Neural cell (in vitro differentiated cells): ENCODE results near the gene TEX14. TPM values are rescaled to one million over a fixed set of nuclear protein-coding genes. Genes with fewer than 3 reads are reported as not detected.

Experiments
- H2AFZ ChIP-seq: fragments of 200-600, 300-800 bp; sonication (generic), shearing (Covaris generic); 2 replicates; pipeline ENCODE4 v1.6.0; 2014; ENCODE audit warnings: low read depth, mild to moderate bottlenecking, antibody characterized with exemption, low read length, moderate library complexity
- H3F3A ChIP-seq: fragments of 200-600 bp; shearing (Covaris generic); 2 replicates; pipeline ENCODE4 v1.6.1; 2016; ENCODE audit warnings: mild to moderate bottlenecking, moderate library complexity, mixed read lengths, antibody characterized with exemption, low read length; ENCODE audit not compliant: insufficient read depth, poor library complexity, severe bottlenecking
- H3K27ac ChIP-seq: fragments of 200-600, 300-800 bp; sonication (generic), shearing (Covaris generic); 2 replicates; pipeline ENCODE4 v1.5.1; 2014; ENCODE audit warnings: mild to moderate bottlenecking, low read length, moderate library complexity
- H3K27me3 ChIP-seq: fragments of 300-800, 200-600 bp; sonication (generic), shearing (Covaris generic); 2 replicates; pipeline ENCODE4 v1.6.0; 2014; ENCODE audit warnings: mild to moderate bottlenecking, low read depth, low read length, moderate library complexity; ENCODE audit not compliant: insufficient read depth
- H3K36me3 ChIP-seq: fragments of 300-800, 200-600 bp; sonication (generic), shearing (Covaris generic); 2 replicates; pipeline ENCODE4 v1.5.1; 2014; ENCODE audit warnings: mild to moderate bottlenecking, antibody characterized with exemption, low read length, moderate library complexity; ENCODE audit not compliant: insufficient read depth
- H3K4me2 ChIP-seq: fragments of 300-800, 200-600 bp; sonication (generic), shearing (Covaris generic); 2 replicates; pipeline ENCODE4 v1.6.0; 2014; ENCODE audit warnings: mild to moderate bottlenecking, low read length
- H3K4me3 ChIP-seq: fragments of 300-800, 200-600 bp; sonication (generic), shearing (Covaris generic); 2 replicates; pipeline ENCODE4 v1.5.1; 2014; ENCODE audit warnings: mild to moderate bottlenecking, low read length, moderate library complexity
- H3K79me2 ChIP-seq: fragments of 200-600 bp; shearing (Covaris generic); replicated peaks from 2 replicates; pipeline ENCODE4 v1.6.0; 2014; ENCODE audit warnings: mild to moderate bottlenecking, low read length, moderate library complexity; ENCODE audit not compliant: insufficient read depth
- H3K9ac ChIP-seq: fragments of 300-800, 200-600 bp; sonication (generic), shearing (Covaris generic); 2 replicates; pipeline ENCODE4 v1.6.1; 2016; ENCODE audit warnings: mild to moderate bottlenecking, low read length, mixed read lengths
- H3K9me2 ChIP-seq: fragments of 200-600 bp; shearing (Covaris generic); 2 replicates; pipeline ENCODE4 v1.6.1; 2016; ENCODE audit warnings: mild to moderate bottlenecking, low read length, mixed read lengths; ENCODE audit not compliant: insufficient read depth
- H3K9me3 ChIP-seq: fragments of 200-600, 300-800 bp; sonication (generic), shearing (Covaris generic); 2 replicates; pipeline ENCODE4 v1.6.1; 2016; ENCODE audit warnings: mild to moderate bottlenecking, mixed run types, low read length, moderate library complexity, mixed read lengths
- H4K20me1 ChIP-seq: fragments of 200-600 bp; shearing (Covaris generic); 2 replicates; pipeline ENCODE4 v1.6.1; 2016; ENCODE audit warnings: mild to moderate bottlenecking, mixed run types; ENCODE audit not compliant: insufficient read depth
- EP300 ChIP-seq: fragments of 450-650 bp; conservative IDR thresholded peaks from 2 replicates; pipeline ENCODE4 v1.6.1; 2014; ENCODE audit warnings: antibody characterized with exemption, mild to moderate bottlenecking, moderate library complexity; ENCODE audit not compliant: poor library complexity, severe bottlenecking
- EZH2 ChIP-seq: fragments of 200-600, 300-800 bp; shearing (Covaris generic), sonication (generic); IDR thresholded peaks from 2 replicates; pipeline ENCODE4 v1.6.1; 2014; ENCODE audit warnings: antibody characterized with exemption, low read length, borderline replicate concordance, mild to moderate bottlenecking; ENCODE audit not compliant: insufficient read depth, poor library complexity, severe bottlenecking
- MXI1 ChIP-seq: fragments of 450-650 bp; conservative IDR thresholded peaks from 2 replicates; pipeline ENCODE4 v1.6.1; 2014; ENCODE audit warnings: antibody characterized with exemption, mild to moderate bottlenecking; ENCODE audit not compliant: poor library complexity, severe bottlenecking
- POLR2AphosphoS5 ChIP-seq: IDR thresholded peaks from 2 replicates; pipeline ENCODE4 v1.6.1; 2012
- RAD21 ChIP-seq: fragments of 450-650 bp; conservative IDR thresholded peaks from 2 replicates; pipeline ENCODE4 v1.6.1; 2014; ENCODE audit warnings: antibody characterized with exemption, mild to moderate bottlenecking, moderate library complexity
- REST ChIP-seq: IDR thresholded peaks from 2 replicates; pipeline ENCODE4 v1.6.1; 2012; ENCODE audit warnings: borderline replicate concordance
- SMC3 ChIP-seq: fragments of 450-650 bp; conservative IDR thresholded peaks from 2 replicates; pipeline ENCODE4 v1.6.1; 2014; ENCODE audit warnings: antibody characterized with exemption, mild to moderate bottlenecking, moderate library complexity; ENCODE audit not compliant: poor library complexity
- TAF1 ChIP-seq: IDR thresholded peaks from 2 replicates; pipeline ENCODE4 v1.6.1; 2012; ENCODE audit warnings: low read depth
- polyA plus RNA-seq: library from polyadenylated mRNA; depleted of rRNA; stranded (reverse); fragments of >200 nt; gene quantifications from 2 replicates; pipeline ENCODE4 v1.2.3, GENCODE V29; 2014
- TF ChIP-seq, protein P1 (sequence below): fragments of 450-650 bp; IDR thresholded peaks from 2 replicates; pipeline ENCODE4 v1.5.1; 2014; ENCODE audit warnings: antibody characterized with exemption, mild to moderate bottlenecking, moderate library complexity; ENCODE audit not compliant: poor library complexity, severe bottlenecking

TEX14 gene
- polyA plus RNA-seq, 1 donor from 2014 or later: 1.4 TPM

DNA sequence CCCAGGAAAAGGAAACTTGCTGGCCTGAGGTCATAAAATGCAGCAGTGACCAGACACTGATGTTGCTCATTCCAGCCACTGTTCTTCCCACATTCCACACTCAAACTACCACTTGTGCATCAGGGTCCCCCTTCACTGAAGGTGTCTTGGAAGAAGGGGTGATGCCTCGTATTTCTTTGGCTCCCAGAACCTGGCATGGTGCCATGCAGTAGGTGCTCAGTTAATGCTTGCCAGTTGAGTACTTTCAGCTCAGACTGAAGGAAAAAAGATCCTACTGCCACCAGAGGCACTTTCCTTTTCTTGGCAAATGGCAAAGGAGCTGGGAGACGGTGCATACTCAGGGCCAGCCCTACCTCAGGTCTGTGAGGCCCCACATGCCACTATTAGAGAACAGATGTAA lies 73.5 kb downstream of the TEX14 start:
- H3K9me2 ChIP-seq: no peaks in the 10 kb centered on the region
- no peak overlapping the region for H3K4me2 ChIP-seq
- no peaks in the 10 kb centered on the region for H3K27me3 ChIP-seq
- no peak overlapping the region for H3K4me3 ChIP-seq
- H3K36me3 ChIP-seq: no peaks in the 10 kb centered on the region
- H3K9me3 ChIP-seq: no peaks in the 10 kb centered on the region
- no peaks in the 10 kb centered on the region for H3K79me2 ChIP-seq
- TF ChIP-seq RAD21 (no peak), TAF1 (no peak), POLR2AphosphoS5 (no peak), SMC3 (no peak), EP300 (no peak), EZH2 (no peak), MXI1 (no peak), REST (no peak)
- TF ChIP-seq, protein P1, sequence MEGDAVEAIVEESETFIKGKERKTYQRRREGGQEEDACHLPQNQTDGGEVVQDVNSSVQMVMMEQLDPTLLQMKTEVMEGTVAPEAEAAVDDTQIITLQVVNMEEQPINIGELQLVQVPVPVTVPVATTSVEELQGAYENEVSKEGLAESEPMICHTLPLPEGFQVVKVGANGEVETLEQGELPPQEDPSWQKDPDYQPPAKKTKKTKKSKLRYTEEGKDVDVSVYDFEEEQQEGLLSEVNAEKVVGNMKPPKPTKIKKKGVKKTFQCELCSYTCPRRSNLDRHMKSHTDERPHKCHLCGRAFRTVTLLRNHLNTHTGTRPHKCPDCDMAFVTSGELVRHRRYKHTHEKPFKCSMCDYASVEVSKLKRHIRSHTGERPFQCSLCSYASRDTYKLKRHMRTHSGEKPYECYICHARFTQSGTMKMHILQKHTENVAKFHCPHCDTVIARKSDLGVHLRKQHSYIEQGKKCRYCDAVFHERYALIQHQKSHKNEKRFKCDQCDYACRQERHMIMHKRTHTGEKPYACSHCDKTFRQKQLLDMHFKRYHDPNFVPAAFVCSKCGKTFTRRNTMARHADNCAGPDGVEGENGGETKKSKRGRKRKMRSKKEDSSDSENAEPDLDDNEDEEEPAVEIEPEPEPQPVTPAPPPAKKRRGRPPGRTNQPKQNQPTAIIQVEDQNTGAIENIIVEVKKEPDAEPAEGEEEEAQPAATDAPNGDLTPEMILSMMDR: no peak
- no peaks in the 10 kb centered on the region for H4K20me1 ChIP-seq
- H3K27ac ChIP-seq: no peak overlapping the region
- H3K9ac ChIP-seq: no peak overlapping the region
- H2AFZ ChIP-seq: no peak overlapping the region
- no peaks in the 10 kb centered on the region for H3F3A ChIP-seq

DNA sequence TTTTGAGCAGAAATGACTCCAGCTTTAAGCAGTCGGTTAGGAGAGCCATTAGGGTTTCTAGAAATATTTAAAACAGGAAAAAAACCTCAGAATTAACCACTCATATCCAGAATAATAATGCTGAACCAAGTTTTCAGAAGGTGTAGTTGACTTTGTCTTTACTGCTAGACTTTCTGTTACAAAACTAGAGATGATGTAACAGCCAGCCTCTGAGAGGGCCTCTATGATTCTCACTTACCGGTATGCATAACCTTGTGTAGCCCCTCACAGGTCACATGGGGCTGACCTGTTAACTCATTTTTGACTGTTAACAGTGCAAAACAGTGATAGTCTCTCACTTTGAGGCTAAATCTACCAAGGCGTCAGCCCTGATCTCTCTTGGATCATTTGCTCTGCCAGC lies 74.3 kb downstream of the TEX14 start:
- Histone ChIP-seq H3K4me3 (no peak overlapping the region), H3K79me2 (no peaks in the 10 kb centered on the region), H3K27me3 (no peaks in the 10 kb centered on the region), H3K27ac (no peak overlapping the region), H3K9ac (no peak overlapping the region), H3F3A (no peaks in the 10 kb centered on the region), H4K20me1 (no peaks in the 10 kb centered on the region), H3K9me2 (no peaks in the 10 kb centered on the region), H2AFZ (no peak overlapping the region), H3K36me3 (no peaks in the 10 kb centered on the region), H3K9me3 (no peaks in the 10 kb centered on the region), H3K4me2 (no peak overlapping the region)
- TF ChIP-seq SMC3 (no peak), EP300 (no peak), POLR2AphosphoS5 (no peak), MXI1 (no peak), EZH2 (no peak), TAF1 (no peak), RAD21 (no peak), REST (no peak)
- TF ChIP-seq, protein P1: no peak
